SK-N-SH treated with all-trans-retinoic acid at 6 μM for 48 hours (cell line): Measurements from ENCODE around the gene TBXAS1.

Source experiments
- ATAC-seq: fragments of 200-7000 bp; cut with Tn5 transposase; 3 replicates; pipeline ENCODE4 v1.9.1; 2020; ENCODE audit warnings: mild to moderate bottlenecking, moderate library complexity
- ARNTL ChIP-seq: fragments of 450-650 bp; formaldehyde crosslinking; IDR thresholded peaks from 2 replicates; pipeline ENCODE4 v1.5.0; 2020; ENCODE audit warnings: low read depth, mild to moderate bottlenecking, moderate library complexity, borderline replicate concordance
- BACH2 ChIP-seq: fragments of 250-450 bp; sonication (Bioruptor Pico); IDR thresholded peaks from 2 replicates; pipeline ENCODE4 v1.9.0; 2021; ENCODE audit warnings: mild to moderate bottlenecking, borderline replicate concordance
- CREB5 ChIP-seq: fragments of 250-450 bp; sonication (Bioruptor Pico); IDR thresholded peaks from 2 replicates; pipeline ENCODE4 v1.5.1; 2020; ENCODE audit warnings: low read depth, mild to moderate bottlenecking, moderate library complexity
- CSDC2 ChIP-seq: fragments of 250-450 bp; sonication (Bioruptor Pico); IDR thresholded peaks from 2 replicates; pipeline ENCODE4 v1.5.0; 2020; ENCODE audit warnings: mild to moderate bottlenecking, moderate library complexity
- CSRNP3 ChIP-seq: fragments of 250-450 bp; sonication (Bioruptor Pico); IDR thresholded peaks from 2 replicates; pipeline ENCODE4 v1.5.1; 2021; ENCODE audit warnings: mild to moderate bottlenecking, moderate library complexity
- ESRRG ChIP-seq: fragments of 250-450 bp; sonication (Bioruptor Pico); IDR thresholded peaks from 2 replicates; pipeline ENCODE4 v1.6.1; 2021; ENCODE audit warnings: mild to moderate bottlenecking
- GLIS3 ChIP-seq: fragments of 250-450 bp; sonication (Bioruptor Pico); IDR thresholded peaks from 2 replicates; pipeline ENCODE4 v1.5.0; 2020; ENCODE audit warnings: mild to moderate bottlenecking, moderate library complexity
- OSR1 ChIP-seq: fragments of 250-450 bp; sonication (Bioruptor Pico); IDR thresholded peaks from 2 replicates; pipeline ENCODE4 v1.8.0; 2022; ENCODE audit warnings: moderate library complexity, mild to moderate bottlenecking, inconsistent platforms
- POU6F1 ChIP-seq: fragments of 250-450 bp; sonication (Bioruptor Pico); IDR thresholded peaks from 2 replicates; pipeline ENCODE4 v1.8.0; 2021; ENCODE audit warnings: low read depth, mild to moderate bottlenecking, moderate library complexity, borderline replicate concordance
- PPARA ChIP-seq: fragments of 250-450 bp; sonication (Bioruptor Pico); IDR thresholded peaks from 2 replicates; pipeline ENCODE4 v1.5.0; 2020; ENCODE audit warnings: mild to moderate bottlenecking, borderline replicate concordance
- SNAI2 ChIP-seq: fragments of 250-450 bp; sonication (Bioruptor Pico); IDR thresholded peaks from 2 replicates; pipeline ENCODE4 v1.5.0; 2020; ENCODE audit warnings: mild to moderate bottlenecking, moderate library complexity
- TCF4 ChIP-seq: fragments of 250-450 bp; sonication (Bioruptor Pico); IDR thresholded peaks from 2 replicates; pipeline ENCODE4 v1.8.0; 2021; ENCODE audit warnings: mild to moderate bottlenecking, moderate library complexity, borderline replicate concordance
- TSHZ2 ChIP-seq: fragments of 250-450 bp; sonication (Bioruptor Pico); IDR thresholded peaks from 2 replicates; pipeline ENCODE4 v1.5.0; 2020; ENCODE audit warnings: mild to moderate bottlenecking, moderate library complexity
- ZC3H10 ChIP-seq: fragments of 250-450 bp; sonication (Bioruptor Pico); IDR thresholded peaks from 2 replicates; pipeline ENCODE4 v1.5.1; 2021; ENCODE audit warnings: mild to moderate bottlenecking, moderate library complexity
- ZFP3 ChIP-seq: fragments of 250-450 bp; sonication (Bioruptor Pico); IDR thresholded peaks from 2 replicates; pipeline ENCODE4 v1.5.0; 2020; ENCODE audit warnings: mild to moderate bottlenecking, moderate library complexity
- ZNF565 ChIP-seq: fragments of 450-650 bp; formaldehyde crosslinking; conservative IDR thresholded peaks from 2 replicates; pipeline ENCODE4 v1.5.0; 2020; ENCODE audit warnings: low read depth, mild to moderate bottlenecking, moderate library complexity
- ZNF70 ChIP-seq: fragments of 450-650 bp; formaldehyde crosslinking; IDR thresholded peaks from 2 replicates; pipeline ENCODE4 v1.5.0; 2020; ENCODE audit warnings: mild to moderate bottlenecking, moderate library complexity
- ZNF8 ChIP-seq: fragments of 450-650 bp; formaldehyde crosslinking; IDR thresholded peaks from 2 replicates; pipeline ENCODE4 v1.5.0; 2020; ENCODE audit warnings: mild to moderate bottlenecking, moderate library complexity

The TBXAS1 gene

GRCh38 chr7:140044251-140044650 is 215.2 kb downstream of the TBXAS1 start:
- TF ChIP-seq CREB5 (CRISPR knock-in tag): no peak
- TF ChIP-seq OSR1 (CRISPR knock-in tag): no peak
- TF ChIP-seq ZNF8 (CRISPR knock-in tag): no peak
- no peak for TF ChIP-seq GLIS3 (CRISPR knock-in tag)
- TF ChIP-seq ZFP3 (CRISPR knock-in tag): no peak
- TF ChIP-seq ZNF565 (CRISPR knock-in tag): no peak
- TF ChIP-seq TCF4 (CRISPR knock-in tag): no peak
- ATAC-seq: no peak

GRCh38 chr7:140045697-140046096 is 216.6 kb downstream of the TBXAS1 start:
- no peak for TF ChIP-seq ZNF565 (CRISPR knock-in tag)
- no peak for TF ChIP-seq POU6F1 (CRISPR knock-in tag)

GRCh38 chr7:140047197-140047596 is 218.1 kb downstream of the TBXAS1 start:
- no peak for ATAC-seq
- TF ChIP-seq CSRNP3 (CRISPR knock-in tag) (no peak), PPARA (no peak), ZNF8 (CRISPR knock-in tag) (no peak), ZNF565 (CRISPR knock-in tag) (no peak), TSHZ2 (no peak), ZFP3 (CRISPR knock-in tag) (no peak), ZNF70 (no peak), ESRRG (no peak), ARNTL (no peak)

More at GRCh38 chr7:140045697-140046096, 216.6 kb downstream of the TBXAS1 start:
- ATAC-seq: no peak

GRCh38 chr7:140048138-140048537 is 219.1 kb downstream of the TBXAS1 start:
- no peak for ATAC-seq
- TF ChIP-seq ZC3H10 (CRISPR knock-in tag) (no peak), CREB5 (CRISPR knock-in tag) (no peak), POU6F1 (CRISPR knock-in tag) (no peak), BACH2 (CRISPR knock-in tag) (no peak), GLIS3 (CRISPR knock-in tag) (no peak), CSDC2 (CRISPR knock-in tag) (no peak), ZNF565 (CRISPR knock-in tag) (no peak), SNAI2 (CRISPR knock-in tag) (no peak), ZNF8 (CRISPR knock-in tag) (no peak)
